ENCODE data around the gene OGG1. TPM values are rescaled to one million over a fixed set of nuclear protein-coding genes. Genes with fewer than 3 reads are reported as not detected.

The OGG1 gene
- total RNA-seq, 1 experiment from 2014 or later = 21.8 TPM

- intact Hi-C loops (cut with micrococcal nuclease; ENCODE audit: unreplicated experiment) = no loop called here
- H3K36me3 Mint-ChIP-seq (ENCODE audit: insufficient read depth, unreplicated experiment) = peaks cover 47% of the 10 kb centered on the region
- H3K27me3 Mint-ChIP-seq (ENCODE audit: unreplicated experiment) = no peaks in the 10 kb centered on the region
- H3K9me3 Mint-ChIP-seq (ENCODE audit: low read depth, unreplicated experiment) = no peaks in the 10 kb centered on the region
- no peak overlapping the region for H3K27ac Mint-ChIP-seq (ENCODE audit: unreplicated experiment)
- CTCF ChIA-PET = no interaction called here
- no peak for DNase-seq
- no peak for TF ChIP-seq CTCF (IDR thresholded peaks at IDR 0.05; ENCODE audit: unreplicated experiment)
- no peaks in the 10 kb centered on the region for H3K4me1 Mint-ChIP-seq (ENCODE audit: low read depth, unreplicated experiment)
- no peak overlapping the region for H3K4me3 Mint-ChIP-seq (ENCODE audit: low read depth, unreplicated experiment)
- no TSS peak for BruUV-seq (replicated peaks)
Measured at GRCh38 chr3:9786209-9786739, 36.5 kb downstream of the OGG1 start.

DNA sequence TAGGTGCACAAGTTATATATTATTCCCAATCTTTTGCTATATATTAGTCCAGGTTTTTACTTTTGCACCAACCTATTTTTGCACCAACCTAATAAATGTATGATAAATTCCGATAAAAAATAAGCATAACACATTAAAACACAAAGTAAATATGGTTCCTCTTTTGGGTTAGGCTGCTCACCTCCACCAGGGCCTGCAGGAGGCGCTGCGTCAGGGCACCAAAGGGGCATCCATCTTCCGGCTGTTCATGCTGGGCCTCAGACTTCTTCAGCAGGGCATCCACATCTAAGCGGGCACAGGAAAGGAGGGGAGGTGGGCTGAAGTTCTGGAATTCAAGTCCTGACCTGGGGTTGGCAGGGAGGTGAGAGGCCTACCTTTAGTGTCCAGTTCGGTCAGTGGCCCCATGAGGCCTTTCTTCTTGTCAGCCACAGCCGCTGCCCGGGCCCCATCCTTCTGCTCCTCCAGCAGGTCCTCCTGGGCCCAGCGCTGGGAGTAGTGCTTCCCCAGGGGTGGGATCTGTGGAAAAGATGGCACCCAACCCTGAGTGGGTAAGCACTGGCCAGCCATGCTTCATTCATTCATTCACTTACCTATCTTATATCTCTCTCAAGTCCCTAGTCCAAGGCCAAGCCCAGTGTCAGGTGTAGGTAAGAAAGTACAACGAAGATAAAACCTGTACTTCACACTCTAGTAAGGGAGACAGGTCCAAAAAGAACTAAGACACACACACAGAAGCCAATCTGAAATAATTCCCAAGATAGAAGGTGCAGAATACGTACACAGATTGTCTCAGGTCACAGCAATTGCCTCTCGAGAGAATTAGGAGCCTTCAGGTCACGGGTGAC is 37.3 kb downstream of the OGG1 start:
- intact Hi-C loops (cut with micrococcal nuclease; ENCODE audit: unreplicated experiment) = no loop called here
- no peak for DNase-seq
- H3K9me3 Mint-ChIP-seq (ENCODE audit: low read depth, unreplicated experiment) = no peaks in the 10 kb centered on the region
- H3K4me1 Mint-ChIP-seq (ENCODE audit: low read depth, unreplicated experiment) = peaks cover 7% of the 10 kb centered on the region
- H3K36me3 Mint-ChIP-seq (ENCODE audit: insufficient read depth, unreplicated experiment) = peaks cover 47% of the 10 kb centered on the region
- BruUV-seq (replicated peaks) = no TSS peak
- no peaks in the 10 kb centered on the region for H3K27me3 Mint-ChIP-seq (ENCODE audit: unreplicated experiment)
- peak; percentile 35 for TF ChIP-seq CTCF (IDR thresholded peaks at IDR 0.05; ENCODE audit: unreplicated experiment)
- CTCF ChIA-PET = no interaction called here
- H3K27ac Mint-ChIP-seq (ENCODE audit: unreplicated experiment) = peak overlapping the region; percentile 16
- no peak overlapping the region for H3K4me3 Mint-ChIP-seq (ENCODE audit: low read depth, unreplicated experiment)

DNA sequence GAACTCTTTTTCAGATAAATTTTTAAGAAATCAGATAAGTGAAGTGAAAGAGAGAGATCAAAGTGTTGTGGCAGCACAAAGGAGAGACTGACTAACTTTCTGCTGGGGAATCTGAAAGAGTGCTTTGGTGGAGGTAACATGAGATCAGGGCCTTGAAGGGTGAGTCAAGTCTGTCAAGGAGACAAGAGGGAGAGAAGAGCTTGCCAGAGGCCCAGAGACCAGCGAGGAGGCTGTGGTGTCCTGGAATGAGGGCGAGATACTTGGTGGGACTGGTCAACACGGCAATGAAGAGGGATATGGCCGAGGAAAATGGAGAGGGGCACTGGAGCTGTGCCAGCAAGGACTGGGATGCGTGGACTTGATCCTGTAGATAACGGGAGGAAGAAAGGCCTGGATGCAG is 38.0 kb downstream of the OGG1 start:
- H3K9me3 Mint-ChIP-seq (ENCODE audit: low read depth, unreplicated experiment) = no peaks in the 10 kb centered on the region
- intact Hi-C loops (cut with micrococcal nuclease; ENCODE audit: unreplicated experiment) = no loop called here
- H3K4me1 Mint-ChIP-seq (ENCODE audit: low read depth, unreplicated experiment) = peaks cover 8% of the 10 kb centered on the region
- H3K36me3 Mint-ChIP-seq (ENCODE audit: insufficient read depth, unreplicated experiment) = peaks cover 47% of the 10 kb centered on the region
- no TSS peak for BruUV-seq (replicated peaks)
- DNase-seq = no peak
- TF ChIP-seq CTCF (IDR thresholded peaks at IDR 0.05; ENCODE audit: unreplicated experiment) = no peak
- H3K27me3 Mint-ChIP-seq (ENCODE audit: unreplicated experiment) = no peaks in the 10 kb centered on the region
- peak overlapping the region; percentile 16 for H3K27ac Mint-ChIP-seq (ENCODE audit: unreplicated experiment)
- CTCF ChIA-PET = no interaction called here
- no peak overlapping the region for H3K4me3 Mint-ChIP-seq (ENCODE audit: low read depth, unreplicated experiment)

GRCh38 chr3:9791127-9791526 is 41.4 kb downstream of the OGG1 start:
- Mint-ChIP-seq H3K4me1 (ENCODE audit: low read depth, unreplicated experiment) (peaks cover 27% of the 10 kb centered on the region), H3K27ac (ENCODE audit: unreplicated experiment) (no peak overlapping the region), H3K4me3 (ENCODE audit: low read depth, unreplicated experiment) (no peak overlapping the region), H3K36me3 (ENCODE audit: insufficient read depth, unreplicated experiment) (peaks cover 68% of the 10 kb centered on the region), H3K27me3 (ENCODE audit: unreplicated experiment) (no peaks in the 10 kb centered on the region), H3K9me3 (ENCODE audit: low read depth, unreplicated experiment) (no peaks in the 10 kb centered on the region)
- intact Hi-C loops (cut with micrococcal nuclease; ENCODE audit: unreplicated experiment) = loop anchor here (5.0 kb wide), 1 partner anchor 74 kb away; no protein-coding TSS in a partner anchor
- BruUV-seq (replicated peaks) = no TSS peak
- CTCF ChIA-PET = no interaction called here
- no peak for TF ChIP-seq CTCF (IDR thresholded peaks at IDR 0.05; ENCODE audit: unreplicated experiment)
- DNase-seq = no peak
